Hepatocyte (in vitro differentiated cells): Measurements from ENCODE around the gene EGLN2. TPM values are rescaled to one million over a fixed set of nuclear protein-coding genes. Genes with fewer than 3 reads are reported as not detected.

ENCODE experiments used
- DNase-seq: peaks from one replicate; pipeline ENCODE4 v3.0.0-alpha.2; 2016; ENCODE audit warnings: low spot score
- H2AFZ ChIP-seq: fragments of 200-600 bp; sonication (generic); 2 replicates; pipeline ENCODE4 v1.6.0; 2016; ENCODE audit warnings: antibody characterized with exemption, mild to moderate bottlenecking
- H3K27ac ChIP-seq: fragments of 200-600 bp; sonication (generic); 2 replicates; pipeline ENCODE4 v1.5.1; 2016; ENCODE audit warnings: mild to moderate bottlenecking
- H3K27me3 ChIP-seq: fragments of 200-600 bp; sonication (generic); 2 replicates; pipeline ENCODE4 v1.6.1; 2016
- H3K36me3 ChIP-seq: fragments of 200-600 bp; sonication (generic); replicated peaks from 2 replicates; pipeline ENCODE4 v1.5.1; 2016; ENCODE audit warnings: low read depth; ENCODE audit not compliant: insufficient read depth
- H3K4me1 ChIP-seq: fragments of 200-600 bp; sonication (generic); 2 replicates; pipeline ENCODE4 v1.5.1; 2016; ENCODE audit warnings: mild to moderate bottlenecking, moderate library complexity; ENCODE audit not compliant: insufficient read depth
- H3K4me2 ChIP-seq: fragments of 200-600 bp; sonication (generic); 2 replicates; pipeline ENCODE4 v1.6.0; 2016
- H3K4me3 ChIP-seq: fragments of 200-600 bp; sonication (generic); 2 replicates; pipeline ENCODE4 v1.5.1; 2016; ENCODE audit warnings: mild to moderate bottlenecking
- H3K79me2 ChIP-seq: fragments of 200-600 bp; sonication (generic); 2 replicates; pipeline ENCODE4 v1.6.0; 2017; ENCODE audit warnings: mild to moderate bottlenecking
- H3K9me2 ChIP-seq: fragments of 200-600 bp; sonication (generic); replicated peaks from 2 replicates; pipeline ENCODE4 v1.6.0; 2017; ENCODE audit warnings: mild to moderate bottlenecking; ENCODE audit not compliant: insufficient read depth
- H3K9me3 ChIP-seq: fragments of 200-600 bp; sonication (generic); 2 replicates; pipeline ENCODE4 v1.5.1; 2016; ENCODE audit warnings: low read depth, mild to moderate bottlenecking
- H4K20me1 ChIP-seq: fragments of 200-600 bp; sonication (generic); 2 replicates; pipeline ENCODE4 v1.6.0; 2016; ENCODE audit warnings: mild to moderate bottlenecking; ENCODE audit not compliant: insufficient read depth, poor library complexity, severe bottlenecking
- CTCF ChIP-seq: fragments of 200-600 bp; sonication (generic); IDR thresholded peaks from 2 replicates; pipeline ENCODE4 v1.5.1; 2016; ENCODE audit warnings: antibody characterized with exemption, mild to moderate bottlenecking; ENCODE audit not compliant: poor library complexity
- EZH2 ChIP-seq: fragments of 200-600 bp; sonication (generic); IDR thresholded peaks from 2 replicates; pipeline ENCODE4 v1.6.1; 2016; ENCODE audit warnings: antibody characterized with exemption, mild to moderate bottlenecking, borderline replicate concordance
- EZH2phosphoT487 ChIP-seq: fragments of 200-600 bp; sonication (generic); IDR thresholded peaks from one replicate; pipeline ENCODE4 v1.6.1; 2018; ENCODE audit warnings: antibody characterized with exemption, mild to moderate bottlenecking, low read depth, moderate library complexity; ENCODE audit not compliant: unreplicated experiment, severe bottlenecking
- WGBS: methylation state at CpG from one replicate; pipeline ENCODE4 v1.1.6; 2016; ENCODE audit warnings: low lambda C conversion rate; ENCODE audit errors: missing lambda C conversion rate; 5-methylcytosine and 5-hydroxymethylcytosine counted together
- polyA plus RNA-seq: library from polyadenylated mRNA; unstranded; fragments of >200 nt; fragmentation: Nextera tagmentation; extraction: Ambion mirVana; gene quantifications from 2 replicates; pipeline ENCODE4 v1.2.1, GENCODE V29; 2016
- total RNA-seq: library from RNA; depleted of rRNA; stranded (reverse); fragments of >200 nt; gene quantifications from 2 replicates; pipeline ENCODE4 v1.2.3, GENCODE V29; 2014

Gene EGLN2
- total and polyA plus RNA-seq, 2 experiments from 2014 or later: 88.4 to 121 TPM

GRCh38 chr19:40800997-40801377, 2.0 kb downstream of the EGLN2 start:
- Histone ChIP-seq H3K4me1 (peaks cover 63% of the 10 kb centered on the region), H3K9me3 (no peaks in the 10 kb centered on the region), H2AFZ (no peak overlapping the region), H3K4me2 (peak overlapping the region; percentile 98), H3K4me3 (no peak overlapping the region), H4K20me1 (peaks cover 60% of the 10 kb centered on the region), H3K36me3 (no peaks in the 10 kb centered on the region), H3K9me2 (no peaks in the 10 kb centered on the region), H3K79me2 (peaks cover 69% of the 10 kb centered on the region), H3K27ac (no peak overlapping the region), H3K27me3 (no peaks in the 10 kb centered on the region)
- no peak for DNase-seq
- 95% methylated on average over 27 of the region's 27 CpGs for WGBS
- TF ChIP-seq CTCF (no peak), EZH2 (no peak), EZH2phosphoT487 (no peak)

GRCh38 chr19:40801426-40802299, 2.7 kb downstream of the EGLN2 start:
- Histone ChIP-seq H3K36me3 (no peaks in the 10 kb centered on the region), H3K4me2 (peak overlapping the region; percentile 98), H3K9me2 (no peaks in the 10 kb centered on the region), H2AFZ (no peak overlapping the region), H3K9me3 (no peaks in the 10 kb centered on the region), H3K4me1 (peaks cover 69% of the 10 kb centered on the region), H3K27ac (peak overlapping the region; percentile 28), H3K79me2 (peaks cover 74% of the 10 kb centered on the region), H3K27me3 (no peaks in the 10 kb centered on the region), H4K20me1 (peaks cover 66% of the 10 kb centered on the region), H3K4me3 (no peak overlapping the region)
- 67% methylated on average over 12 of the region's 13 CpGs for WGBS
- TF ChIP-seq EZH2phosphoT487: no peak
- DNase-seq: no peak

- Histone ChIP-seq H3K36me3 (no peaks in the 10 kb centered on the region), H3K79me2 (peaks cover 80% of the 10 kb centered on the region), H3K9me2 (no peaks in the 10 kb centered on the region), H3K4me2 (peak overlapping the region; percentile 98), H4K20me1 (peaks cover 70% of the 10 kb centered on the region), H3K27me3 (no peaks in the 10 kb centered on the region), H3K4me3 (no peak overlapping the region), H3K9me3 (no peaks in the 10 kb centered on the region), H3K27ac (peak overlapping the region; percentile 76), H3K4me1 (peaks cover 67% of the 10 kb centered on the region), H2AFZ (no peak overlapping the region)
- 53% methylated on average over 11 of the region's 11 CpGs for WGBS
- no peak for DNase-seq
- no peak for TF ChIP-seq EZH2phosphoT487
- no peak for TF ChIP-seq EZH2
Measured at GRCh38 chr19:40802300-40803169, 3.5 kb downstream of the EGLN2 start.

GRCh38 chr19:40803170-40803856, 4.3 kb downstream of the EGLN2 start:
- Histone ChIP-seq H3K4me1 (peaks cover 63% of the 10 kb centered on the region), H3K4me3 (no peak overlapping the region), H3K4me2 (peak overlapping the region; percentile 98), H2AFZ (no peak overlapping the region), H3K9me3 (no peaks in the 10 kb centered on the region), H3K79me2 (peaks cover 82% of the 10 kb centered on the region), H3K9me2 (no peaks in the 10 kb centered on the region), H3K27me3 (no peaks in the 10 kb centered on the region), H3K27ac (peak overlapping the region; percentile 76), H3K36me3 (no peaks in the 10 kb centered on the region), H4K20me1 (peaks cover 70% of the 10 kb centered on the region)
- 74% methylated on average over 9 of the region's 9 CpGs for WGBS
- TF ChIP-seq EZH2phosphoT487: no peak
- no peak for TF ChIP-seq EZH2
- no peak for TF ChIP-seq CTCF
- DNase-seq: no peak
